SH-SY5Y (cell line): ENCODE results near the gene KCNN2.

Experiments used
- GATA2 ChIP-seq: IDR thresholded peaks from 2 replicates; pipeline ENCODE4 v1.6.1; 2011; ENCODE audit warnings: mild to moderate bottlenecking, low read depth, low read length
- GATA3 ChIP-seq: IDR thresholded peaks from 2 replicates; pipeline ENCODE4 v1.6.1; 2011; ENCODE audit warnings: low read depth, mild to moderate bottlenecking, low read length, moderate library complexity

GRCh38 chr5:114435220-114435481, 73.3 kb downstream of the KCNN2 start:
- TF ChIP-seq GATA2: no peak
- TF ChIP-seq GATA3: no peak
